K562 (cell line): ENCODE measurements around the gene KRTAP3-2. TPM values are rescaled to one million over a fixed set of nuclear protein-coding genes. Genes with fewer than 3 reads are reported as not detected.

Experiments used
- ATAC-seq: fragments of 200-7000 bp; cut with Tn5 transposase; 3 replicates; pipeline ENCODE4 v1.9.1; 2020; ENCODE audit warnings: moderate library complexity
- BruUV-seq: library from RNA; stranded (reverse); fragments of 400-500 nt; replicated peaks from 2 replicates; lab custom pipeline; 2021; lab: Mats Ljungman, UMichigan
- CTCF ChIA-PET: fragments of 300-600 bp; formaldehyde crosslinking; extraction: SDS; loops from one replicate; lab custom pipeline; 2021; ENCODE audit warnings: low intra/inter-chr PET ratio; lab: Yijun Ruan, JAX
- POLR2A ChIA-PET: fragments of 300-600, 350-650 bp; sonication (Branson Sonifier 250); formaldehyde crosslinking; extraction: SDS; loops from one replicate; lab custom pipeline; 2021; ENCODE audit warnings: antibody characterized with exemption, inconsistent platforms; lab: Yijun Ruan, JAX
- DNase-seq, 4 experiments: peaks; one replicate each; pipeline versions ENCODE4 v3.0.0 to v3.0.0-alpha.2; 2011 to 2018; ENCODE audit warnings: low spot score in 3 of 4, mixed read lengths in 3 of 4; ENCODE audit errors: extremely low read depth in 1 of 4
- FAIRE-seq: peaks from 2 replicates; lab custom pipeline; 2011; peaks lifted over from hg19 to GRCh38; lab: Jason Lieb, UNC
- H2AFZ ChIP-seq: 2 replicates; pipeline ENCODE4 v1.6.0; 2011; ENCODE audit warnings: low read depth, low read length, control low read depth, inconsistent platforms
- H3K27ac ChIP-seq: fragments of 200-600 bp; 3 replicates; pipeline ENCODE4 v1.8.0; 2011; ENCODE audit warnings: low read depth, mild to moderate bottlenecking, control low read depth, inconsistent platforms, low read length, moderate library complexity, mixed read lengths; ENCODE audit errors: extremely low read depth
- H3K27me3 ChIP-seq, 2 experiments: fragments of 300-600 bp in 1 of 2; 2 replicates in 1 of 2; 3 replicates in 1 of 2; pipeline versions ENCODE4 v1.6.0 to v1.8.0; 2011; ENCODE audit warnings: inconsistent platforms in 2 of 2, low read length in 2 of 2, mild to moderate bottlenecking in 1 of 2, mixed read lengths in 1 of 2, moderate library complexity in 1 of 2; ENCODE audit not compliant: control insufficient read depth in 2 of 2, insufficient read depth in 2 of 2
- H3K36me3 ChIP-seq: fragments of 300-600 bp; 3 replicates; pipeline ENCODE4 v1.8.0; 2011; ENCODE audit warnings: mild to moderate bottlenecking, low read length, inconsistent platforms; ENCODE audit not compliant: control insufficient read depth, insufficient read depth
- H3K4me1 ChIP-seq, 2 experiments: fragments of 200-600 bp in 1 of 2; replicated peaks in 1 of 2; 2 replicates in 1 of 2; 3 replicates in 1 of 2; pipeline versions ENCODE4 v1.5.1 to v1.8.0; 2011; ENCODE audit warnings: inconsistent platforms in 2 of 2, low read length in 2 of 2, mild to moderate bottlenecking in 1 of 2, mixed read lengths in 1 of 2, moderate library complexity in 1 of 2; ENCODE audit not compliant: control insufficient read depth in 2 of 2, insufficient read depth in 2 of 2
- H3K4me2 ChIP-seq: 2 replicates; pipeline ENCODE4 v1.6.1; 2011; ENCODE audit warnings: low read length, control low read depth, inconsistent platforms, mixed read lengths; ENCODE audit not compliant: insufficient read depth
- H3K4me3 ChIP-seq: fragments of 200-600 bp; sonication (generic), shearing (Covaris generic); 2 replicates; pipeline ENCODE4 v1.5.1; 2016; ENCODE audit warnings: control low read depth, inconsistent platforms
- H3K79me2 ChIP-seq: fragments of 200-600 bp; 3 replicates; pipeline ENCODE4 v1.8.0; 2011; ENCODE audit warnings: low read length, inconsistent platforms; ENCODE audit not compliant: control insufficient read depth, insufficient read depth
- H3K9ac ChIP-seq, 2 experiments: 2 replicates each; pipeline versions ENCODE4 v1.6.0 to v1.6.1; 2011; ENCODE audit warnings: low read depth in 2 of 2, low read length in 2 of 2, control low read depth in 1 of 2, inconsistent platforms in 1 of 2, mild to moderate bottlenecking in 1 of 2, mixed read lengths in 1 of 2; ENCODE audit not compliant: insufficient read depth in 1 of 2
- H3K9me1 ChIP-seq: one replicate; pipeline ENCODE4 v1.6.0; 2011; ENCODE audit warnings: inconsistent platforms, mild to moderate bottlenecking, low read length, moderate library complexity; ENCODE audit not compliant: control insufficient read depth, insufficient read depth
- H3K9me3 ChIP-seq: replicated peaks from 2 replicates; pipeline ENCODE4 v1.5.1; 2011; ENCODE audit warnings: low read depth, low read length, inconsistent platforms; ENCODE audit not compliant: control insufficient read depth, insufficient read depth
- H4K20me1 ChIP-seq: replicated peaks from 2 replicates; pipeline ENCODE4 v1.6.1; 2011; ENCODE audit warnings: low read length, inconsistent platforms, mixed read lengths; ENCODE audit not compliant: control insufficient read depth, insufficient read depth
- GTF2E2 ChIP-seq: fragments of 200-800 bp; sonication (Bioruptor generic); IDR thresholded peaks from 2 replicates; pipeline ENCODE4 v1.6.1; 2016; ENCODE audit warnings: missing genetic modification characterization, missing compliant biosample characterization
- RBM34 ChIP-seq: fragments of 200-400 bp; formaldehyde crosslinking; IDR thresholded peaks from 2 replicates; pipeline ENCODE4 v1.6.1; 2018; ENCODE audit warnings: low read length, borderline replicate concordance; ENCODE audit not compliant: insufficient read depth
- RFX7 ChIP-seq: fragments of 250-450 bp; sonication (Bioruptor Pico); IDR thresholded peaks from 2 replicates; pipeline ENCODE4 v1.5.1; 2021; ENCODE audit warnings: mild to moderate bottlenecking
- SMAD1 ChIP-seq: fragments of 150-350 bp; IDR thresholded peaks from 2 replicates; pipeline ENCODE4 v1.6.1; 2014; ENCODE audit warnings: low read length, low read depth; ENCODE audit not compliant: partially characterized antibody
- WHSC1 ChIP-seq: IDR thresholded peaks from one replicate; pipeline ENCODE4 v1.6.1; 2012; ENCODE audit warnings: low read length, control low read depth, inconsistent platforms
- ZNF274 ChIP-seq: IDR thresholded peaks from 2 replicates; pipeline ENCODE4 v1.6.1; 2011; ENCODE audit warnings: low read depth, mild to moderate bottlenecking, low read length, moderate library complexity, borderline replicate concordance
- ZNF444 ChIP-seq: fragments of 250-450 bp; sonication (Bioruptor Pico); IDR thresholded peaks from 2 replicates; pipeline ENCODE4 v1.4.0; 2020; ENCODE audit warnings: mild to moderate bottlenecking, moderate library complexity
- ZNF77 ChIP-seq: fragments of 250-450 bp; sonication (Bioruptor Pico); IDR thresholded peaks from 2 replicates; pipeline ENCODE4 v1.5.0; 2020
- WGBS: fragments of 100-300 bp; shearing (Covaris generic); methylation state at CpG from one replicate; pipeline ENCODE4 v1.1.6; 2016; ENCODE audit warnings: low coverage, mixed read lengths; ENCODE audit not compliant: insufficient coverage; ENCODE audit errors: missing lambda C conversion rate; 5-methylcytosine and 5-hydroxymethylcytosine counted together
- in situ Hi-C: fragments of 300-500 bp; cut with MboI; formaldehyde crosslinking; loops from 4 replicates; pipeline ENCODE4 v1.15.0; 2018; ENCODE audit warnings: inconsistent platforms, mixed read lengths
- intact Hi-C: fragments of 100-400 bp; cut with micrococcal nuclease; formaldehyde crosslinking; loops from 2 replicates; pipeline ENCODE4 v1.14.2; 2022
- polyA plus RNA-seq, 8 experiments: library from polyadenylated mRNA; depleted of rRNA in 4 of 8; stranded (reverse) in 5 of 8; unstranded in 3 of 8; fragments of >200 nt; fragmentation: Nextera tagmentation in 2 of 8; fragmentation: Illumina TruSeq in 1 of 8; extraction: Ambion mirVana in 2 of 8; extraction: Trizol in 1 of 8; gene quantifications; 2 replicates each; pipeline versions ENCODE4 v1.2.1 to v1.2.3, GENCODE V29; 2011 to 2014; ENCODE audit warnings: inconsistent platforms in 1 of 8, missing spikeins in 1 of 8
- total RNA-seq, 7 experiments: library from RNA; depleted of rRNA in 6 of 7; stranded (reverse); fragments of >200 nt in 6 of 7; fragmentation: Illumina TruSeq in 2 of 7; extraction: Trizol in 2 of 7; gene quantifications; 2 replicates each; pipeline versions ENCODE4 v1.2.1 to v1.2.3, GENCODE V29; 2011 to 2021; ENCODE audit warnings: low replicate concordance in 1 of 7
- TF ChIP-seq, protein P1 (sequence below): fragments of 250-450 bp; sonication (Bioruptor Pico); IDR thresholded peaks from 2 replicates; pipeline ENCODE4 v1.8.0; 2021; ENCODE audit warnings: mild to moderate bottlenecking, moderate library complexity
- TF ChIP-seq, protein P2 (sequence below): fragments of 250-450 bp; sonication (Bioruptor Pico); IDR thresholded peaks from 2 replicates; pipeline ENCODE4 v1.5.0; 2021; ENCODE audit warnings: mild to moderate bottlenecking, borderline replicate concordance
- TF ChIP-seq, protein P3 (sequence below): fragments of 450-650 bp; formaldehyde crosslinking; IDR thresholded peaks from 2 replicates; pipeline ENCODE4 v1.4.0; 2020; ENCODE audit warnings: mild to moderate bottlenecking, moderate library complexity
- TF ChIP-seq, protein P4 (sequence below): fragments of 200-400 bp; formaldehyde crosslinking; IDR thresholded peaks from 2 replicates; pipeline ENCODE4 v1.6.1; 2017; ENCODE audit warnings: mild to moderate bottlenecking, low read depth, low read length, moderate library complexity

KRTAP3-2 gene
- total and polyA plus RNA-seq, 9 of the 15 experiments (the other 6 are each of a cell fraction or from before 2014, with no cell fraction given): not detected

DNA sequence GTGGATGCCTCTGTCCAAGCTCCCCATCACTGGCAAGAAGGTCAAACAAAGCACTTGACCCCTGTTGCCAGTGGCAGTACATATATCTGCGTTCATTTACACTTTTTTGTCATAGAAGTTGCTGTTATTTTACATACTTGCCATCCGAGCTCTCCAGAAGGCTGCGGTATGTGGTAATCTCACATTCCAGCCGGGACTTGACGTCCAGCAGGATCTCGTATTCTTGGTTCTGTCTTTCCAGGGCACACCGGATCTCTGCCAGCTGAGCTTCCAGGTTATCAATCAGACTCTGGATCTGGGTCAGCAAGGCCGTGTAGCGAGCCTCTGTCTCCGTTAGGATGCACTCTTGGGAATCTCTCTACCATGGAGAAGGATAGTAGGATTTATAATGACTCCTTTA, 39.6 kb downstream of the KRTAP3-2 start:
- Histone ChIP-seq H3K36me3 (no peaks in the 10 kb centered on the region), H3K79me2 (no peaks in the 10 kb centered on the region), H3K4me2 (no peak overlapping the region), H3K4me3 (no peak overlapping the region), H3K9ac (no peak overlapping the region), H3K9me3 (no peaks in the 10 kb centered on the region), H3K27me3 (peaks cover 0 to 6% of the 10 kb centered on the region in 2 experiments; a peak in 3 of 5 replicates), H3K9me1 (no peaks in the 10 kb centered on the region), H2AFZ (no peak overlapping the region), H4K20me1 (no peaks in the 10 kb centered on the region), H3K4me1 (no peaks in the 10 kb centered on the region), H3K27ac (no peak overlapping the region)
- DNase-seq (no peak), ATAC-seq (no peak), FAIRE-seq (no peak)
- CTCF ChIA-PET: no interaction called here
- TF ChIP-seq, protein P1, sequence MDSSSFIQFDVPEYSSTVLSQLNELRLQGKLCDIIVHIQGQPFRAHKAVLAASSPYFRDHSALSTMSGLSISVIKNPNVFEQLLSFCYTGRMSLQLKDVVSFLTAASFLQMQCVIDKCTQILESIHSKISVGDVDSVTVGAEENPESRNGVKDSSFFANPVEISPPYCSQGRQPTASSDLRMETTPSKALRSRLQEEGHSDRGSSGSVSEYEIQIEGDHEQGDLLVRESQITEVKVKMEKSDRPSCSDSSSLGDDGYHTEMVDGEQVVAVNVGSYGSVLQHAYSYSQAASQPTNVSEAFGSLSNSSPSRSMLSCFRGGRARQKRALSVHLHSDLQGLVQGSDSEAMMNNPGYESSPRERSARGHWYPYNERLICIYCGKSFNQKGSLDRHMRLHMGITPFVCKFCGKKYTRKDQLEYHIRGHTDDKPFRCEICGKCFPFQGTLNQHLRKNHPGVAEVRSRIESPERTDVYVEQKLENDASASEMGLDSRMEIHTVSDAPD: no peak
- TF ChIP-seq RBM34: no peak
- no peak for TF ChIP-seq ZNF274
- TF ChIP-seq, protein P2, sequence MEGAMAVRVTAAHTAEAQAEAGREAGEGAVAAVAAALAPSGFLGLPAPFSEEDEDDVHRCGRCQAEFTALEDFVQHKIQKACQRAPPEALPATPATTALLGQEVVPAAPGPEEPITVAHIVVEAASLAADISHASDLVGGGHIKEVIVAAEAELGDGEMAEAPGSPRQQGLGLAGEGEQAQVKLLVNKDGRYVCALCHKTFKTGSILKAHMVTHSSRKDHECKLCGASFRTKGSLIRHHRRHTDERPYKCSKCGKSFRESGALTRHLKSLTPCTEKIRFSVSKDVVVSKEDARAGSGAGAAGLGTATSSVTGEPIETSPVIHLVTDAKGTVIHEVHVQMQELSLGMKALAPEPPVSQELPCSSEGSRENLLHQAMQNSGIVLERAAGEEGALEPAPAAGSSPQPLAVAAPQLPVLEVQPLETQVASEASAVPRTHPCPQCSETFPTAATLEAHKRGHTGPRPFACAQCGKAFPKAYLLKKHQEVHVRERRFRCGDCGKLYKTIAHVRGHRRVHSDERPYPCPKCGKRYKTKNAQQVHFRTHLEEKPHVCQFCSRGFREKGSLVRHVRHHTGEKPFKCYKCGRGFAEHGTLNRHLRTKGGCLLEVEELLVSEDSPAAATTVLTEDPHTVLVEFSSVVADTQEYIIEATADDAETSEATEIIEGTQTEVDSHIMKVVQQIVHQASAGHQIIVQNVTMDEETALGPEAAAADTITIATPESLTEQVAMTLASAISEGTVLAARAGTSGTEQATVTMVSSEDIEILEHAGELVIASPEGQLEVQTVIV (CRISPR knock-in tag): no peak
- TF ChIP-seq, protein P3, sequence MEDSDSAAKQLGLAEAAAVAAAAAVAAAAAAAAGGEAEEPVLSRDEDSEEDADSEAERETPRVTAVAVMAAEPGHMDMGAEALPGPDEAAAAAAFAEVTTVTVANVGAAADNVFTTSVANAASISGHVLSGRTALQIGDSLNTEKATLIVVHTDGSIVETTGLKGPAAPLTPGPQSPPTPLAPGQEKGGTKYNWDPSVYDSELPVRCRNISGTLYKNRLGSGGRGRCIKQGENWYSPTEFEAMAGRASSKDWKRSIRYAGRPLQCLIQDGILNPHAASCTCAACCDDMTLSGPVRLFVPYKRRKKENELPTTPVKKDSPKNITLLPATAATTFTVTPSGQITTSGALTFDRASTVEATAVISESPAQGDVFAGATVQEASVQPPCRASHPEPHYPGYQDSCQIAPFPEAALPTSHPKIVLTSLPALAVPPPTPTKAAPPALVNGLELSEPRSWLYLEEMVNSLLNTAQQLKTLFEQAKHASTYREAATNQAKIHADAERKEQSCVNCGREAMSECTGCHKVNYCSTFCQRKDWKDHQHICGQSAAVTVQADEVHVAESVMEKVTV (CRISPR knock-in tag): no peak
- TF ChIP-seq, protein P4, sequence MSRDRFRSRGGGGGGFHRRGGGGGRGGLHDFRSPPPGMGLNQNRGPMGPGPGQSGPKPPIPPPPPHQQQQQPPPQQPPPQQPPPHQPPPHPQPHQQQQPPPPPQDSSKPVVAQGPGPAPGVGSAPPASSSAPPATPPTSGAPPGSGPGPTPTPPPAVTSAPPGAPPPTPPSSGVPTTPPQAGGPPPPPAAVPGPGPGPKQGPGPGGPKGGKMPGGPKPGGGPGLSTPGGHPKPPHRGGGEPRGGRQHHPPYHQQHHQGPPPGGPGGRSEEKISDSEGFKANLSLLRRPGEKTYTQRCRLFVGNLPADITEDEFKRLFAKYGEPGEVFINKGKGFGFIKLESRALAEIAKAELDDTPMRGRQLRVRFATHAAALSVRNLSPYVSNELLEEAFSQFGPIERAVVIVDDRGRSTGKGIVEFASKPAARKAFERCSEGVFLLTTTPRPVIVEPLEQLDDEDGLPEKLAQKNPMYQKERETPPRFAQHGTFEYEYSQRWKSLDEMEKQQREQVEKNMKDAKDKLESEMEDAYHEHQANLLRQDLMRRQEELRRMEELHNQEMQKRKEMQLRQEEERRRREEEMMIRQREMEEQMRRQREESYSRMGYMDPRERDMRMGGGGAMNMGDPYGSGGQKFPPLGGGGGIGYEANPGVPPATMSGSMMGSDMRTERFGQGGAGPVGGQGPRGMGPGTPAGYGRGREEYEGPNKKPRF: no peak
- no peak for TF ChIP-seq ZNF444 (CRISPR knock-in tag)
- no peak for TF ChIP-seq WHSC1
- no peak for TF ChIP-seq GTF2E2 (tag)
- no peak for TF ChIP-seq ZNF77 (CRISPR knock-in tag)
- no peak for TF ChIP-seq SMAD1
- no peak for TF ChIP-seq RFX7 (CRISPR knock-in tag)
- WGBS: 1% methylated on average over 10 of the region's 10 CpGs
- in situ Hi-C loops: no loop called here
- BruUV-seq: no TSS peak
- POLR2A ChIA-PET: interaction anchor here (1.0 kb wide), 1 partner anchor 20 kb away, joined by 3 read pairs; no protein-coding TSS in a partner anchor
- intact Hi-C loops: no loop called here
